HCT116 (cell line): ENCODE measurements around the gene CFAP46. TPM values are rescaled to one million over a fixed set of nuclear protein-coding genes. Genes with fewer than 3 reads are reported as not detected.

Experiments used
- ATAC-seq: fragments of 200-7000 bp; cut with Tn5 transposase; 2 replicates; pipeline ENCODE4 v1.9.1; 2020; ENCODE audit warnings: mild to moderate bottlenecking, moderate library complexity
- BruUV-seq: library from RNA; stranded (reverse); fragments of 400-500 nt; replicated peaks from 2 replicates; lab custom pipeline; 2021; lab: Mats Ljungman, UMichigan
- CTCF ChIA-PET: fragments of 300-600 bp; sonication (Branson Sonifier 250); formaldehyde crosslinking; loops from one replicate; lab custom pipeline; 2021; ENCODE audit warnings: antibody characterized with exemption; lab: Charles Lee
- POLR2A ChIA-PET: fragments of 300-600, 350-600 bp; sonication (Branson Sonifier 250); formaldehyde crosslinking; loops from one replicate; lab custom pipeline; 2021; ENCODE audit warnings: antibody characterized with exemption; lab: Charles Lee
- RAD21 ChIA-PET, 2 experiments: fragments of 300-600 bp; sonication (Branson Sonifier 250); formaldehyde crosslinking; loops; one replicate each; lab custom pipeline; 2023; ENCODE audit warnings: low total read pairs in 2 of 2; ENCODE audit not compliant: uncharacterized antibody in 2 of 2, unreplicated experiment in 2 of 2, low non-redundant PET in 1 of 2; lab: Charles Lee
- DNase-seq: peaks from one replicate; pipeline ENCODE4 v3.0.0-alpha.2; 2010; ENCODE audit warnings: low read depth, low spot score
- H2AFZ ChIP-seq: fragments of 200-600 bp; shearing (Covaris generic), sonication (generic); 2 replicates; pipeline ENCODE4 v1.6.1; 2017; ENCODE audit warnings: low read depth, mixed run types, mixed read lengths, antibody characterized with exemption, low read length; ENCODE audit not compliant: poor library complexity, severe bottlenecking
- H3K27ac ChIP-seq: 2 replicates; pipeline ENCODE4 v1.5.1; 2012; ENCODE audit warnings: low read depth, low read length
- H3K27me3 ChIP-seq: fragments of 200-600 bp; sonication (generic); 2 replicates; pipeline ENCODE4 v1.6.1; 2016; ENCODE audit warnings: mixed run types, low read length, mixed read lengths; ENCODE audit not compliant: insufficient read depth
- H3K36me3 ChIP-seq, 2 experiments: fragments of 200-500 bp in 1 of 2; fragments of 200-600 bp in 1 of 2; sonication (Bioruptor generic) in 1 of 2; sonication (generic) in 1 of 2; 2 replicates each; pipeline versions ENCODE4 v1.5.1 to v1.6.1; 2014 to 2016; ENCODE audit warnings: low read length in 2 of 2, inconsistent platforms in 1 of 2, mixed read lengths in 1 of 2, mixed run types in 1 of 2; ENCODE audit not compliant: insufficient read depth in 2 of 2, control insufficient read depth in 1 of 2
- H3K4me1 ChIP-seq, 2 experiments: fragments of 200-600 bp in 1 of 2; sonication (generic) in 1 of 2; 2 replicates each; pipeline versions ENCODE4 v1.5.1 to v1.6.1; 2012 to 2017; ENCODE audit warnings: low read length in 2 of 2, inconsistent platforms in 1 of 2, mild to moderate bottlenecking in 1 of 2, mixed read lengths in 1 of 2, mixed run types in 1 of 2, moderate library complexity in 1 of 2; ENCODE audit not compliant: insufficient read depth in 2 of 2, control insufficient read depth in 1 of 2
- H3K4me2 ChIP-seq: fragments of 200-600 bp; sonication (generic); 2 replicates; pipeline ENCODE4 v1.6.1; 2017; ENCODE audit warnings: mixed run types, low read length, mixed read lengths
- H3K4me3 ChIP-seq, 2 experiments: fragments of 200-600 bp in 1 of 2; sonication (generic) in 1 of 2; replicated peaks in 1 of 2; 2 replicates each; pipeline ENCODE4 v1.5.1; 2011 to 2016; ENCODE audit warnings: low read length in 2 of 2, control low read depth in 1 of 2, low read depth in 1 of 2, mild to moderate bottlenecking in 1 of 2, mixed read lengths in 1 of 2, mixed run types in 1 of 2
- H3K79me2 ChIP-seq: fragments of 200-600 bp; sonication (generic); 2 replicates; pipeline ENCODE4 v1.6.1; 2017; ENCODE audit warnings: mild to moderate bottlenecking, mixed run types, low read length, moderate library complexity, mixed read lengths; ENCODE audit not compliant: insufficient read depth
- H3K9ac ChIP-seq: fragments of 200-600 bp; sonication (generic); 2 replicates; pipeline ENCODE4 v1.6.1; 2016; ENCODE audit warnings: low read length, mixed read lengths
- H3K9me2 ChIP-seq: fragments of 200-600 bp; sonication (generic), shearing (Covaris generic); 2 replicates; pipeline ENCODE4 v1.6.1; 2017; ENCODE audit warnings: mixed run types, mild to moderate bottlenecking, moderate library complexity; ENCODE audit not compliant: insufficient read depth
- H3K9me3 ChIP-seq, 2 experiments: fragments of 200-500 bp in 1 of 2; fragments of 200-600 bp in 1 of 2; sonication (Bioruptor generic) in 1 of 2; sonication (generic) in 1 of 2; 2 replicates each; pipeline ENCODE4 v1.6.1; 2014 to 2017; ENCODE audit warnings: low read length in 2 of 2, mixed read lengths in 2 of 2, inconsistent platforms in 1 of 2, low read depth in 1 of 2, mild to moderate bottlenecking in 1 of 2, mixed run types in 1 of 2, moderate library complexity in 1 of 2; ENCODE audit not compliant: control insufficient read depth in 1 of 2, insufficient read depth in 1 of 2
- H4K20me1 ChIP-seq: fragments of 200-600 bp; sonication (generic), shearing (Covaris generic); 2 replicates; pipeline ENCODE4 v1.6.1; 2017; ENCODE audit warnings: mixed run types, mild to moderate bottlenecking, moderate library complexity; ENCODE audit not compliant: insufficient read depth
- ATF3 ChIP-seq: IDR thresholded peaks from 2 replicates; pipeline ENCODE4 v1.6.1; 2012
- CBX3 ChIP-seq: IDR thresholded peaks from 2 replicates; pipeline ENCODE4 v1.6.1; 2012; ENCODE audit warnings: low read depth
- CTCF ChIP-seq, 3 experiments: fragments of 200-600 bp in 1 of 3; sonication (generic) in 1 of 3; IDR thresholded peaks in 2 of 3; conservative IDR thresholded peaks in 1 of 3; 2 replicates each; pipeline ENCODE4 v1.5.1; 2012 to 2017; ENCODE audit warnings: low read depth in 2 of 3, low read length in 2 of 3, antibody characterized with exemption in 1 of 3, borderline replicate concordance in 1 of 3, control low read depth in 1 of 3, mild to moderate bottlenecking in 1 of 3, mixed read lengths in 1 of 3, mixed run types in 1 of 3, moderate library complexity in 1 of 3; ENCODE audit not compliant: insufficient read depth in 1 of 3
- EGR1 ChIP-seq: IDR thresholded peaks from 2 replicates; pipeline ENCODE4 v1.6.1; 2012; ENCODE audit warnings: low read depth
- ELF1 ChIP-seq: IDR thresholded peaks from 2 replicates; pipeline ENCODE4 v1.6.1; 2012; ENCODE audit warnings: low read depth, borderline replicate concordance
- EZH2 ChIP-seq: fragments of 200-600 bp; sonication (generic); IDR thresholded peaks from 2 replicates; pipeline ENCODE4 v1.6.1; 2017; ENCODE audit warnings: antibody characterized with exemption, mixed run types
- FOSL1 ChIP-seq: IDR thresholded peaks from 2 replicates; pipeline ENCODE4 v1.6.1; 2012; ENCODE audit warnings: low read depth
- JUND ChIP-seq: IDR thresholded peaks from 2 replicates; pipeline ENCODE4 v1.6.1; 2012
- MAX ChIP-seq: IDR thresholded peaks from 2 replicates; pipeline ENCODE4 v1.6.1; 2012
- POLR2A ChIP-seq: IDR thresholded peaks from 2 replicates; pipeline ENCODE4 v1.7.0; 2011; ENCODE audit warnings: borderline replicate concordance; ENCODE audit not compliant: insufficient read depth, insufficient read length; ENCODE audit errors: extremely low read depth
- POLR2AphosphoS5 ChIP-seq: IDR thresholded peaks from 2 replicates; pipeline ENCODE4 v1.6.1; 2011; ENCODE audit warnings: mild to moderate bottlenecking, low read depth, low read length, moderate library complexity
- SIN3A ChIP-seq: IDR thresholded peaks from 2 replicates; pipeline ENCODE4 v1.6.1; 2012; ENCODE audit warnings: low read depth
- SP1 ChIP-seq: IDR thresholded peaks from 2 replicates; pipeline ENCODE4 v1.6.1; 2012; ENCODE audit warnings: low read depth
- SRF ChIP-seq: IDR thresholded peaks from 2 replicates; pipeline ENCODE4 v1.6.1; 2012; ENCODE audit warnings: low read depth
- TCF7L2 ChIP-seq: IDR thresholded peaks from 2 replicates; pipeline ENCODE4 v1.7.0; 2011; ENCODE audit warnings: borderline replicate concordance, inconsistent platforms; ENCODE audit not compliant: insufficient read depth, insufficient read length; ENCODE audit errors: extremely low read depth
- ZBTB33 ChIP-seq: IDR thresholded peaks from 2 replicates; pipeline ENCODE4 v1.6.1; 2011; ENCODE audit warnings: mild to moderate bottlenecking, low read length, moderate library complexity; ENCODE audit not compliant: insufficient replicate concordance; ENCODE audit errors: extremely low read depth
- intact Hi-C: fragments of 100-400 bp; cut with micrococcal nuclease; formaldehyde crosslinking; loops from 2 replicates; pipeline ENCODE4 v1.10.0; 2022
- total RNA-seq: library from RNA; stranded (reverse); gene quantifications from one replicate; pipeline ENCODE4 v1.2.1, GENCODE V29; 2021; ENCODE audit not compliant: unreplicated experiment

The CFAP46 gene
- total RNA-seq, 1 experiment from 2014 or later = 1.4 TPM

GRCh38 chr10:132786884-132787494 is 155.4 kb downstream of the CFAP46 start:
- CTCF ChIA-PET = no interaction called here
- Histone ChIP-seq H2AFZ (no peak overlapping the region), H3K79me2 (no peaks in the 10 kb centered on the region), H3K27me3 (no peaks in the 10 kb centered on the region), H3K9me3 (no peaks in the 10 kb centered on the region), H3K4me2 (no peak overlapping the region), H3K36me3 (no peaks in the 10 kb centered on the region), H3K4me1 (no peaks in the 10 kb centered on the region), H3K27ac (no peak overlapping the region), H3K4me3 (no peak overlapping the region), H3K9ac (no peak overlapping the region), H3K9me2 (no peaks in the 10 kb centered on the region), H4K20me1 (no peaks in the 10 kb centered on the region)
- intact Hi-C loops = no loop called here
- DNase-seq (no peak), ATAC-seq (no peak)
- RAD21 ChIA-PET = no interaction called here
- no TSS peak for BruUV-seq
- TF ChIP-seq ELF1 (no peak), CBX3 (no peak), ZBTB33 (no peak), SRF (no peak), ATF3 (no peak), MAX (no peak)
- POLR2A ChIA-PET = no interaction called here

GRCh38 chr10:132786476-132786883 is 155.9 kb downstream of the CFAP46 start:
- H3K79me2 ChIP-seq = no peaks in the 10 kb centered on the region
- intact Hi-C loops = no loop called here
- H3K27ac ChIP-seq = no peak overlapping the region
- H3K4me1 ChIP-seq = no peaks in the 10 kb centered on the region
- ChIA-PET POLR2A (no interaction called here), RAD21 (no interaction called here), CTCF (no interaction called here)
- H3K9me2 ChIP-seq = no peaks in the 10 kb centered on the region
- no peak overlapping the region for H3K9ac ChIP-seq
- no peak for ATAC-seq
- no TSS peak for BruUV-seq
- no peaks in the 10 kb centered on the region for H3K27me3 ChIP-seq
- H3K4me3 ChIP-seq = no peak overlapping the region
- H4K20me1 ChIP-seq = no peaks in the 10 kb centered on the region
- no peak overlapping the region for H3K4me2 ChIP-seq
- no peaks in the 10 kb centered on the region for H3K36me3 ChIP-seq
- no peak for TF ChIP-seq POLR2A
- TF ChIP-seq ELF1 = no peak
- TF ChIP-seq TCF7L2 = no peak
- TF ChIP-seq SRF = no peak
- TF ChIP-seq SP1 = no peak
- no peak for TF ChIP-seq FOSL1
- TF ChIP-seq ATF3 = no peak
- TF ChIP-seq POLR2AphosphoS5 = no peak
- no peak for TF ChIP-seq EZH2
- no peak for TF ChIP-seq MAX
- TF ChIP-seq SIN3A = no peak
- TF ChIP-seq EGR1 = no peak
- no peak for TF ChIP-seq CBX3
- TF ChIP-seq CTCF (IDR thresholded peaks at IDR 0.05 in 2 of 3, conservative IDR thresholded peaks at IDR 0.05 in 1 of 3; ENCODE audit: borderline replicate concordance in 1 of 3, insufficient read depth in 1 of 3, low read depth in 2 of 3, low read length in 2 of 3) = no peak
- no peak for TF ChIP-seq JUND
- TF ChIP-seq, all 23 proteins: peak for 0
- no peak for DNase-seq
- Histone ChIP-seq H3K9me3 (no peaks in the 10 kb centered on the region), H2AFZ (no peak overlapping the region)
